ENCODE measurements around the gene PLB1.

DNA sequence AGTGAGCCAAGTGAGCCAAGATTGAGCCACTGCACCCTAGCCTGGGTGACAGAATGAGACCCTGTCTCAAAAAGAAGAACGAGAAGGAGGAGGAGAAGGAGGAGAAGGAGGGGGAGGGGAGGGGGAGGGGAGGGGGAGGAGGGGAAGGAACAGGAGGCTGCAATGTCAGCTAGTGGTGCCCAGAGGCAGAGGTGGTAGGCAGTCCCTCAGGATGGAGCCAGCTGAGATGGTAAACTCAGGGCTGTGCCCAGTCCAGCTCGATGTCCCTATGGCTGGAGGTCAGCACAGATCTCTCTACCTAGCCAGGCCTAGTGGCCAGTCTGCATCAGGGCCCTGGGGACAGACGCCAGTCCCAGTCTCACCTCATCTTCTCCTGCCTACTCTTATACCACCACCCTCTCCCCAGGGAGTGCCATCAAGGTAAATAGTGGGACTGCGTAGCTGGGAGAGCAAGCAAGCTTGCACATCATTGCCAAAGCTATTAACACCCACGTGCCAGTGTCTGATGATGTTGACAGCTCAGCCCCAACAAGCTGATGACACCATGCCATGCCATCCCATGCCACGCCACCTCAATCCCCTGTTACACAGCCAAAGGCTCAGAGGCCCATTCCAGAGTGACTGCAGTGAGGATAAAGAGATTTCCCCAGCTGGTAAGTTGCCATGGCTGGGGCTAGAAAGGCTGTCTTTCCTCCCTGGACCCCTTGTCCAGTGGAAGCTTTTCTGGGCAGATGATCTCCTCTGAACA, 7.6 kb upstream of the PLB1 start:
- no peak for TF ChIP-seq CTCF (IDR thresholded peaks at IDR 0.05; ENCODE audit: poor library complexity, severe bottlenecking)
- TF ChIP-seq, protein P1, sequence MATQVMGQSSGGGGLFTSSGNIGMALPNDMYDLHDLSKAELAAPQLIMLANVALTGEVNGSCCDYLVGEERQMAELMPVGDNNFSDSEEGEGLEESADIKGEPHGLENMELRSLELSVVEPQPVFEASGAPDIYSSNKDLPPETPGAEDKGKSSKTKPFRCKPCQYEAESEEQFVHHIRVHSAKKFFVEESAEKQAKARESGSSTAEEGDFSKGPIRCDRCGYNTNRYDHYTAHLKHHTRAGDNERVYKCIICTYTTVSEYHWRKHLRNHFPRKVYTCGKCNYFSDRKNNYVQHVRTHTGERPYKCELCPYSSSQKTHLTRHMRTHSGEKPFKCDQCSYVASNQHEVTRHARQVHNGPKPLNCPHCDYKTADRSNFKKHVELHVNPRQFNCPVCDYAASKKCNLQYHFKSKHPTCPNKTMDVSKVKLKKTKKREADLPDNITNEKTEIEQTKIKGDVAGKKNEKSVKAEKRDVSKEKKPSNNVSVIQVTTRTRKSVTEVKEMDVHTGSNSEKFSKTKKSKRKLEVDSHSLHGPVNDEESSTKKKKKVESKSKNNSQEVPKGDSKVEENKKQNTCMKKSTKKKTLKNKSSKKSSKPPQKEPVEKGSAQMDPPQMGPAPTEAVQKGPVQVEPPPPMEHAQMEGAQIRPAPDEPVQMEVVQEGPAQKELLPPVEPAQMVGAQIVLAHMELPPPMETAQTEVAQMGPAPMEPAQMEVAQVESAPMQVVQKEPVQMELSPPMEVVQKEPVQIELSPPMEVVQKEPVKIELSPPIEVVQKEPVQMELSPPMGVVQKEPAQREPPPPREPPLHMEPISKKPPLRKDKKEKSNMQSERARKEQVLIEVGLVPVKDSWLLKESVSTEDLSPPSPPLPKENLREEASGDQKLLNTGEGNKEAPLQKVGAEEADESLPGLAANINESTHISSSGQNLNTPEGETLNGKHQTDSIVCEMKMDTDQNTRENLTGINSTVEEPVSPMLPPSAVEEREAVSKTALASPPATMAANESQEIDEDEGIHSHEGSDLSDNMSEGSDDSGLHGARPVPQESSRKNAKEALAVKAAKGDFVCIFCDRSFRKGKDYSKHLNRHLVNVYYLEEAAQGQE (IDR thresholded peaks at IDR 0.05; ENCODE audit: borderline replicate concordance), result no peak

Data from neural cell (in vitro differentiated cells).